ENCODE results near the gene GADD45B.

The GADD45B gene

GRCh38 chr19:2433854-2434253 is 42.1 kb upstream of the GADD45B start:
- TF ChIP-seq TAF1 (IDR thresholded peaks at IDR 0.05; ENCODE audit: borderline replicate concordance, low read depth, low read length) (no peak), POLR2AphosphoS5 (IDR thresholded peaks at IDR 0.05; ENCODE audit: low read depth, low read length) (no peak), POLR2A (IDR thresholded peaks at IDR 0.05; ENCODE audit: low read depth, low read length) (no peak)
- DNase-seq (ENCODE audit: insufficient read length): no peak
- no peak for FAIRE-seq

- no peak for DNase-seq (ENCODE audit: insufficient read length)
- no peak for FAIRE-seq
- TF ChIP-seq TAF1 (IDR thresholded peaks at IDR 0.05; ENCODE audit: borderline replicate concordance, low read depth, low read length) (no peak), POLR2A (IDR thresholded peaks at IDR 0.05; ENCODE audit: low read depth, low read length) (0 out of 2 replicates have a peak, but pooled peaks have one; percentile 30)
Measured at GRCh38 chr19:2434267-2434666, 41.7 kb upstream of the GADD45B start.

GRCh38 chr19:2434721-2435265 is 41.1 kb upstream of the GADD45B start:
- DNase-seq (ENCODE audit: insufficient read length) (no peak), FAIRE-seq (no peak)
- no peak for TF ChIP-seq POLR2AphosphoS5 (IDR thresholded peaks at IDR 0.05; ENCODE audit: low read depth, low read length)
- no peak for TF ChIP-seq TAF1 (IDR thresholded peaks at IDR 0.05; ENCODE audit: borderline replicate concordance, low read depth, low read length)
- TF ChIP-seq POLR2A (IDR thresholded peaks at IDR 0.05; ENCODE audit: low read depth, low read length): no peak

- FAIRE-seq (no peak), DNase-seq (ENCODE audit: insufficient read length) (no peak)
- no peak for TF ChIP-seq TAF1 (IDR thresholded peaks at IDR 0.05; ENCODE audit: borderline replicate concordance, low read depth, low read length)
- no peak for TF ChIP-seq POLR2AphosphoS5 (IDR thresholded peaks at IDR 0.05; ENCODE audit: low read depth, low read length)
- no peak for TF ChIP-seq POLR2A (IDR thresholded peaks at IDR 0.05; ENCODE audit: low read depth, low read length)
Measured at GRCh38 chr19:2436384-2436783, 39.5 kb upstream of the GADD45B start.

- no peak for TF ChIP-seq POLR2AphosphoS5 (IDR thresholded peaks at IDR 0.05; ENCODE audit: low read depth, low read length)
- FAIRE-seq (no peak), DNase-seq (ENCODE audit: insufficient read length) (no peak)
Measured at GRCh38 chr19:2436926-2437325, 39.0 kb upstream of the GADD45B start.

GRCh38 chr19:2438178-2438577 is 37.7 kb upstream of the GADD45B start:
- TF ChIP-seq TAF1 (IDR thresholded peaks at IDR 0.05; ENCODE audit: borderline replicate concordance, low read depth, low read length) (no peak), POLR2A (IDR thresholded peaks at IDR 0.05; ENCODE audit: low read depth, low read length) (no peak), POLR2AphosphoS5 (IDR thresholded peaks at IDR 0.05; ENCODE audit: low read depth, low read length) (no peak)
- no peak for DNase-seq (ENCODE audit: insufficient read length)
- no peak for FAIRE-seq

- TF ChIP-seq POLR2A (IDR thresholded peaks at IDR 0.05; ENCODE audit: low read depth, low read length) (no peak), TAF1 (IDR thresholded peaks at IDR 0.05; ENCODE audit: borderline replicate concordance, low read depth, low read length) (no peak), POLR2AphosphoS5 (IDR thresholded peaks at IDR 0.05; ENCODE audit: low read depth, low read length) (no peak)
- no peak for FAIRE-seq
- no peak for DNase-seq (ENCODE audit: insufficient read length)
Measured at GRCh38 chr19:2440515-2440914, 35.4 kb upstream of the GADD45B start.

- no peak for DNase-seq (ENCODE audit: insufficient read length)
- FAIRE-seq: no peak
Measured at GRCh38 chr19:2441096-2441752, 34.7 kb upstream of the GADD45B start.

GRCh38 chr19:2443116-2443784 is 32.7 kb upstream of the GADD45B start:
- no peak for TF ChIP-seq POLR2A (IDR thresholded peaks at IDR 0.05; ENCODE audit: low read depth, low read length)
- TF ChIP-seq POLR2AphosphoS5 (IDR thresholded peaks at IDR 0.05; ENCODE audit: low read depth, low read length): no peak
- no peak for TF ChIP-seq TAF1 (IDR thresholded peaks at IDR 0.05; ENCODE audit: borderline replicate concordance, low read depth, low read length)
- no peak for FAIRE-seq
- no peak for DNase-seq (ENCODE audit: insufficient read length)

More at GRCh38 chr19:2441096-2441752, 34.7 kb upstream of the GADD45B start:
- TF ChIP-seq POLR2A (IDR thresholded peaks at IDR 0.05; ENCODE audit: low read depth, low read length) (no peak; the same call in 1 of the 2 replicates), POLR2AphosphoS5 (IDR thresholded peaks at IDR 0.05; ENCODE audit: low read depth, low read length) (no peak), TAF1 (IDR thresholded peaks at IDR 0.05; ENCODE audit: borderline replicate concordance, low read depth, low read length) (no peak)

GRCh38 chr19:2443785-2444182 is 32.1 kb upstream of the GADD45B start:
- no peak for FAIRE-seq
- TF ChIP-seq POLR2A (IDR thresholded peaks at IDR 0.05; ENCODE audit: low read depth, low read length) (no peak), POLR2AphosphoS5 (IDR thresholded peaks at IDR 0.05; ENCODE audit: low read depth, low read length) (no peak), TAF1 (IDR thresholded peaks at IDR 0.05; ENCODE audit: borderline replicate concordance, low read depth, low read length) (no peak)
- no peak for DNase-seq (ENCODE audit: insufficient read length)

GRCh38 chr19:2444251-2445002 is 31.5 kb upstream of the GADD45B start:
- DNase-seq (ENCODE audit: insufficient read length) (no peak), FAIRE-seq (no peak)
- TF ChIP-seq POLR2A (IDR thresholded peaks at IDR 0.05; ENCODE audit: low read depth, low read length) (no peak), POLR2AphosphoS5 (IDR thresholded peaks at IDR 0.05; ENCODE audit: low read depth, low read length) (no peak), TAF1 (IDR thresholded peaks at IDR 0.05; ENCODE audit: borderline replicate concordance, low read depth, low read length) (no peak)

All from GM12892 (cell line).